Transverse colon (tissue), 4 donors: Measurements from ENCODE around the gene EGR1.

Experiments
- EP300 ChIP-seq: sonication (generic); formaldehyde crosslinking; IDR thresholded peaks from one replicate; pipeline ENCODE4 v1.6.1; 2017; ENCODE audit warnings: antibody characterized with exemption, low read depth
- POLR2A ChIP-seq: fragments of 450-650 bp; IDR thresholded peaks from one replicate; pipeline ENCODE4 v1.6.1; 2016; ENCODE audit warnings: antibody characterized with exemption, mild to moderate bottlenecking, moderate library complexity
- POLR2AphosphoS5 ChIP-seq, 3 donors: sonication (generic); formaldehyde crosslinking; IDR thresholded peaks; one replicate each; pipeline ENCODE4 v1.6.1; 2016; ENCODE audit warnings: antibody characterized with exemption in 3 of 3
- TF ChIP-seq, protein P1 (sequence below), 5 experiments: fragments of 200-600 bp in 3 of 5; fragments of 450-650 bp in 2 of 5; sonication (generic) in 3 of 5; IDR thresholded peaks; 1 replicate in 2 of 5; 2 replicates in 3 of 5; pipeline ENCODE4 v1.5.1; 2016 to 2017; ENCODE audit warnings: antibody characterized with exemption in 5 of 5, inconsistent platforms in 3 of 5, mild to moderate bottlenecking in 2 of 5, moderate library complexity in 1 of 5

DNA sequence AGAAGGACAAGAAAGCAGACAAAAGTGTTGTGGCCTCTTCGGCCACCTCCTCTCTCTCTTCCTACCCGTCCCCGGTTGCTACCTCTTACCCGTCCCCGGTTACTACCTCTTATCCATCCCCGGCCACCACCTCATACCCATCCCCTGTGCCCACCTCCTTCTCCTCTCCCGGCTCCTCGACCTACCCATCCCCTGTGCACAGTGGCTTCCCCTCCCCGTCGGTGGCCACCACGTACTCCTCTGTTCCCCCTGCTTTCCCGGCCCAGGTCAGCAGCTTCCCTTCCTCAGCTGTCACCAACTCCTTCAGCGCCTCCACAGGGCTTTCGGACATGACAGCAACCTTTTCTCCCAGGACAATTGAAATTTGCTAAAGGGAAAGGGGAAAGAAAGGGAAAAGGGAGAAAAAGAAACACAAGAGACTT lies 2.4 kb downstream of the EGR1 start:
- TF ChIP-seq, protein P1, sequence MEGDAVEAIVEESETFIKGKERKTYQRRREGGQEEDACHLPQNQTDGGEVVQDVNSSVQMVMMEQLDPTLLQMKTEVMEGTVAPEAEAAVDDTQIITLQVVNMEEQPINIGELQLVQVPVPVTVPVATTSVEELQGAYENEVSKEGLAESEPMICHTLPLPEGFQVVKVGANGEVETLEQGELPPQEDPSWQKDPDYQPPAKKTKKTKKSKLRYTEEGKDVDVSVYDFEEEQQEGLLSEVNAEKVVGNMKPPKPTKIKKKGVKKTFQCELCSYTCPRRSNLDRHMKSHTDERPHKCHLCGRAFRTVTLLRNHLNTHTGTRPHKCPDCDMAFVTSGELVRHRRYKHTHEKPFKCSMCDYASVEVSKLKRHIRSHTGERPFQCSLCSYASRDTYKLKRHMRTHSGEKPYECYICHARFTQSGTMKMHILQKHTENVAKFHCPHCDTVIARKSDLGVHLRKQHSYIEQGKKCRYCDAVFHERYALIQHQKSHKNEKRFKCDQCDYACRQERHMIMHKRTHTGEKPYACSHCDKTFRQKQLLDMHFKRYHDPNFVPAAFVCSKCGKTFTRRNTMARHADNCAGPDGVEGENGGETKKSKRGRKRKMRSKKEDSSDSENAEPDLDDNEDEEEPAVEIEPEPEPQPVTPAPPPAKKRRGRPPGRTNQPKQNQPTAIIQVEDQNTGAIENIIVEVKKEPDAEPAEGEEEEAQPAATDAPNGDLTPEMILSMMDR (IDR thresholded peaks at IDR 0.05): no peak
- TF ChIP-seq POLR2A: peak; percentile 45
- TF ChIP-seq POLR2AphosphoS5 (IDR thresholded peaks at IDR 0.05): peak in 2 of 3 donors; percentile 30 to 53
- no peak for TF ChIP-seq EP300
